NCI-H526 (cell line): ENCODE measurements around the gene PXDN.

Experiments used
- DNase-seq, 2 experiments: peaks; one replicate each; lab custom pipeline; 2025; lab: John Stamatoyannopoulos, UW

Gene PXDN

DNA sequence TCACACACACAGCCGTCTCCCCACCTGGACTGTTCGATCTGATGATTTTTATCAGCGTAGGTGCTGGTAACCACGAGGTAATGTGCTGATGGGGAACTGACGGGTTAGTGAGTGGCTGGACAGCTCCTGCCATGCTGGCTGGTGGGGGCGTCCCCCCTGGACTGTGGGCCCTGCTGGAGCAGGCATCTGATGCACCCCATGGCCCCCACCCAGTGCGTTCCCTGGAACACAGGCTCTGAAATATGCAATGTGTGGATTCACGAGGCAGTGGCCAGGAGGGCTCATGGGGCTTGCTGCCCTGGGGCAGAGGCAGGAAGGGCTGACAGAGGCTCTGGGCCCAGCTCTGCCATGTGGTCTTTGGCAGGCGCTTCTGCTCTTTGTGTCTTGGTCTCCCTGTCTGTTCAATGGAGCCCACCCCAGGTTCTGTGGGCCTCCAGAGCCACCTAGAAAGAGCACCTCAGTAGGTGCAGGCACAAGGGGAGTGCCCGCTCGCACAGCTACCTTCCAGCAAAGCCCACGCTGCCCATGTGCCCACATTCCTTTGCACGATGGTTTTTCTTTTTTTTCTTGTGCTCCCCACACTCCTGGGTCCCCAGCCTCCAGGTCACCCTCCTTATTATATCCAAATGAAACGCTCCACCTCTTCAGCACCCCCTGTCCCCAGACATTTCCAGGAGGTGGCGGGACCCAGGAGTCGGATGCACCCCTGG is 10.3 kb upstream of the PXDN start:
- DNase-seq, result no peak

DNA sequence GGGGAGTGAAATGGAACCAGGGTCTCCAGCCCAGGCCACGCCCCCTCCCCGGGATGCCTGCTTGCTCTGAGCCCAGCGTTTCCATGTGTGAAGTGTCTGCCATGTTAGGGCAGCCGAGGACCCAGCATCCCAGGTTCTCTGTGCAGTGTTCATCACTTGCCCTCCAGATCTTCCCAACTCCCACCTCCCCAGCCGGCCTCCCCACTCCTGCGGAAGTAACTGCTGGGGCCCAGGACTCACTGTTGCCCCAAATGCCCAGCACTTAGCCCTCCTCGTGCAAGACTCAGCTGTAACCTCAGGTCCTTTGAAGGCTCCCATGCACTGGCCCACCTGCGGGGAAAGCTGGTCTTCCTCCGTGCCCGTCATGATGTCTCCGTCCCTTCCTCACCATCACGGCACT is 9.7 kb upstream of the PXDN start:
- DNase-seq, result no peak

DNA sequence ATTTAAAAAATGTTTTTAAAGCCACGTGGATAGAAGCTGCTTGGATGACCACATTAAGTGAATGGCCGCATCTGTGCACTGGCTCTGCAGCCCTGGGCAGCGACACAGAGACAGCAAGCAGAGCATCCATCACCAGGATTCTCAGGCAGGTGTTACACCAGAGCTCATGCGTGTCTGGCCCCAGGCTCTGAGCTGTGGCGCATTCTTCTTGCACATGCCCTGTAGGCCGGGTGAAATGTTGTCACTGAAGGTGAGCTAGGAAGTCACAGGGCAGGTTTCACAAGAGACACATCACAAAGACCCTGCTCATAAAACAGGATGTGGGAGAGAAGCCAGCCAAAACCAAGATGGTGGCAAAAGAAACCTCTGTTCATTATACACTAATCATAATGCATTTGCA is 8.4 kb upstream of the PXDN start:
- peak in 1 of 2 experiments; percentile 17 for DNase-seq

DNA sequence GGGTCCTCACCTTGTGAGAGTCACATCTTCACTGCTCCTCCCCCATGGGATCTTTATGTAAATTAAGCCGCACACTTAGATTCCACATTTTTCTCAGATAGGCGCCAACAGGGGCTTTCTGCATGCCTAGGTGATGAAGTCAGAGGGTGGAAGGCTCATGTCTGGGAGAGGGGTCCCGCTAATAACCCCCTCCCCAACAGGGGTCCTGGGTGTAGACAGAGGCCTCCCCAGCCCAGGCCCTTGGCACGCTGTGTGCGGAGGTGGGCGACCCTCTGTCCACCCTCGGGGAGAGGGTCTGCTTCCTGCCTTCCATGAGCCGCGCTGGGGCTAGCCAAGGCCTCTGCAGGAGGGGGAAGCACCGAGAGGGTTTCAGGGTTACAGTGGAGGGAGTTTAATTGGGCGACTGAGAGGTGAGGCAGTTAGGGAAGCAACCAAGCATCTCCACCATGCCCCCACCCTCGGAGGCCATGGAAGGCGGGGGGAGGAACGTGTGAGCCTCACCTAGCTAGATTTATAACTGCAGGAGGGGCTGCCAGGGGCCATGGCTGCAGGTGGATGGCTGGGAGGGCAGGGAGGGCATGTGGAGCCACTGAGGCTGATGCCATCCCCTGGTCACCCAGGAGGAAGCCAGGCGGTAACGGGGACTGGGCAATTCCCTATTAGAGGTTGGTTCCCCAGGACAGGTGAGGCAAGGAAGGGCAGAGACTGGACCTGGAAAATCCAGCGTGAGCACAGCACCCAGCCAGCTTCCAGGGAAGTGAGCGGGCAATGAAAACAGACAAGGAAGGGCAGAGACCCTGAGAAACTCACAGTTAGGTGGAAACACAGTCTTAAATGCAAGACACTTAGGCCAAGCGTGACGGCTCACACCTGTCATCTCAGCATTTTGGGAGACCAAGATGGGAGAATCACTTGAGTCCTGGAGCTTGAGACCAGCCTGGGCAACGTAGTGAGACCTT is 7.7 kb upstream of the PXDN start:
- no peak for DNase-seq

DNA sequence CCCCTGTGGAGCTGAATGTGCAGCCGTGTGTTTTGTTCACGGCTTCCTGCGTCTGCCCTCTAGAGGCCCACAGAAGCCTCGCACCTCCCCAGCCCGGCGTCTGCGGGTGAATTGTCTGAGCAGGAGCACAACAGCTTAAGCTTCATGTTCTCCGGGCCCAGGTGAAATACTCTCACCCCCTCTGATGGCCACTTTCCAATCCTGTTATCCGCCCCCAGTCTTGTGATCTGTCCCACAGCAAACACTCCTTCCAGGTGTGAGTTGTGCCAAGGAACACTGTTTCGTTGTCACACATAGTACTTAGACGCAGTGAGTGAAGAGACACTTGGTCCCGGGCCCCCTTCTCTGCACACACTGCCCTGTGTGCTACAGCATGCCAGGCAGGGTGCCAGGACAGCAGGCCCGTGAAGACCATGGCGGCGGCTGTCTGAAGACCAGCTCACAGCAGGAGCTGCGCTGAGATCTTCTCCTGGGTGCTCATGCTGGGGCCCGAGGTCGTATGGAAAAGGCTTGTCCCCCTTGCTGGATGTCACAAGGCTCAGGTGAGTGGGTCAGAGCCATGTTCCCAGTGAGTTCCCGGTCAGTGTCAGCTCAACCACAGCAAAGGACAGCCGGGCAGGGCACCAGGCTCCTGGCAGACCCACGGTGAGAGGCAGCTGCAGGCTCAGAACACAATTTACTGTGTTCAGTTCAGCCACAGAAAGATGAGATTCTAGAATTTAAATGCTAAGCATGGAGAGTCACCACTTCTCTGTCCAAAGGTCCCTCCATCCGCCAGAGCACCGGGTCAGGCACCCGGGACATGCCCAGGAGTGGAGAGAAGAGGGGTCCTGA is 6.8 kb upstream of the PXDN start:
- peak; percentile 39 to 75 for DNase-seq

DNA sequence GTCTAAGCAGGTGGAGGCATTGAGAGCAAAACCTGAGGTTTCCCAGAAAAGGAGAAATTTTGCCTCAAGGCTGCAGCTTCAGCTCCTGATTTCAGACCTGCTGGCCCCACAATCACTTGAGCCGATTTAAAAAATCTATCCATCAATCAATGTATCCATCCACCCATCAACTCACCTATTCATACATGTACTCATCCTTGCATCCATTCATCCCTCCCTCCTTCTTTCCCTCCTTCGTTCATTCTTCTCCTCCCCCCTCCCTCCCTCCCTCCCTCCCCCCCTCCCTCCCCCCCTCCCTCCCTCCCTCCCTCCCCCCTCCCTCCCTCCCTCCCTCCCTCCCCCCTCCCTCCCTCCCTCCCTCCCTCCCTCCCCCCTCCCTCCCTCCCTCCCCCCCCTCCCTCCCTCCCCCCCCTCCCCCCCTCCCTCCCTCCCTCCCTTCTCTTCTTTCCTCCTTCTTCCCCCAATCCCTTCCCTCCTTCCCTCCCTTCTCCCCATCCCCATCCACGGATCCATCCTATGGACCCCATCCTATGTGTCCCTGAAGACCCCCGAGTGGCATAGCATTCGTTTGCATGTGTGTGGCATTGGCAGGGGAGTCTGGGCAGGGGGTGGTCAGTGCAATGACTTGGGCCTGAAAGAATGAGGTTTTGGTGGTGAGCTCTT is 6.1 kb upstream of the PXDN start:
- no peak for DNase-seq

DNA sequence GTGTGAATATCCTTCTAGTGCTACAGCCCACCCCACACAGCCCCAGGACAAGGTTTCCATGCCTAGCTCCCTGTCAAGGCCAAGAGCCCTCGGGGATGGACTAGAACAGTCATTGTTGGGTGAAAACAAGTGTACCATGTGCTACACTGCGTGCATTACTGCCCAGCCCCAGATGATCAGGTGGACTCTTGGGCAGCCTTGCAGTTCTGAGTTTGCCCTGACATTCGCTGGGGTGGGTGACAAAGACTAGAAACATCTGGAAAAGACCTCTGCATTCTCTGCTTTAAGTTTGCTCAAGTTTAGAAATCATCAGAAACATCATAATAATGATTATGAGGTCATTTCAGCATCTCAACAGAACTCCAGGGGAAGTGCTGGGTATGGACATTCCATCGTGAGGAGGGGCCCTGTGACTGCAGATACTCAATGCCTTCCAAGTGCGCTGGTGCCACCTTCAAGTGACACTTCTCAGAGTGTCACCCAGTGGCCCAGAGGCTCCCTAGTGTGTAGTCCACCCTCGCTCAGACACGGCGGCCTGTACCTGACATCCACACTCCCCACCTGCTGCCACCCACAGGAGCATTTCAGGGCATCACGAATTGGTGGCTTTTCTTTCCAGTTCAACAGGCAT is 5.3 kb upstream of the PXDN start:
- no peak for DNase-seq

DNA sequence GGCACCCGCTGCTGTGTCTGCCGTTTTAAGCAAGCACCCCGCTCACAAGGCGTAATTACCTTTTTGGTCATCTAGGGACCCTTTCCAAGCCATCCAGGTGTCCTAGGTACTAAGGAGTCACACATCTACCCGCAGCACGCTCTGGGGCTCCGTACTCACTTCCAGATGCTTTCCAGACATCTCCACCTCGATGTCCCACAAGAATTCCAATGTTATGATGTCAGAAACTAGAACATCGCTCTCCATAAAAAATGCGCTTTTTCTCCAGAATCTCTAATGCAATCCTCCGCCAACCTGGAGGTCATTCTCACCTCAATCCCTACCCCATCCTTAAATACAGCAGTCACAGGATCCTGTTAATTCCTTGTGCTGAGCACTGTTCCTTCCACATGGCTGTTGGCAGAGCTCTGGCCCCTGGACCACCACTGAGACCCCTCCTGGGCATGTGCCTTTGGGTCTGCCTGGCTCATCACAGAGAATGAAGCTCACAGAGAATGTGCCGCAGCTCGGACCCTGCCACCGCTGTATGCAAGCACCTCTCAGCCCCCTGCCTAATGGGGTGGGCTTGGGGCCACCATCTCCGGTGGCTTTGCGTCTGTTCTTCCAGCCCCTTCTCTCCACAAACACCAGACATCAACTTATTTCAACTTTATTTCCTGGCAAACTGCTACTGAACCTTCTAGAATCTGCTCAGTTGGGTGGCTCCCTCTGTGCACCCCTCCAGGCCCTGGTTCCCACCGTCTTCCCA is 4.6 kb upstream of the PXDN start:
- no peak for DNase-seq

DNA sequence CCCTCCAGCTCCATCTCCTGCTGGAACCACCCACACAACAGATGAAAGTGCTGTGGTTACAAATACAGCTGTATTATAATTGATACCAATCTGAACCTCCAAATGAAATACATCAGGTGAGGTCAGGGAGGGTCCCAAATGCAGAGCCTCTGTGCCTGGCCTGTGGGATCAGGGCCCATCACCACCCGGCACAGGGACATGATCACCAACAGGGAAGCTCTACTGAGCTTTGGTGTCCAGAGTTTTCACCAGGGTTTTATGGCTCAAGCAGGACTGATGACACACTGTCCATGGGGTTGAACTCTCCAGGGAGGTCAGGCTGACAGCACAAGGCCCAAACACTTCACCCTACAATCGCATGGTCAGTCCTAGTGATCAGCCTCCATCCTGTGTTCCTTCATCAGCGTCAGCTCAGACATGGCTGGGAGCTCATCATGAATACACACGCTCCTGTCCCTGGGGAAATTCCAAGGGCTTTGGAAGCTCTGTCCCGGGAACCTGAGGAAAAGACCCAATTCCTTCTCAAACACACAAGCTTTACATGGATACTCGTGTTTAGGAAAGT is 3.9 kb upstream of the PXDN start:
- no peak for DNase-seq

DNA sequence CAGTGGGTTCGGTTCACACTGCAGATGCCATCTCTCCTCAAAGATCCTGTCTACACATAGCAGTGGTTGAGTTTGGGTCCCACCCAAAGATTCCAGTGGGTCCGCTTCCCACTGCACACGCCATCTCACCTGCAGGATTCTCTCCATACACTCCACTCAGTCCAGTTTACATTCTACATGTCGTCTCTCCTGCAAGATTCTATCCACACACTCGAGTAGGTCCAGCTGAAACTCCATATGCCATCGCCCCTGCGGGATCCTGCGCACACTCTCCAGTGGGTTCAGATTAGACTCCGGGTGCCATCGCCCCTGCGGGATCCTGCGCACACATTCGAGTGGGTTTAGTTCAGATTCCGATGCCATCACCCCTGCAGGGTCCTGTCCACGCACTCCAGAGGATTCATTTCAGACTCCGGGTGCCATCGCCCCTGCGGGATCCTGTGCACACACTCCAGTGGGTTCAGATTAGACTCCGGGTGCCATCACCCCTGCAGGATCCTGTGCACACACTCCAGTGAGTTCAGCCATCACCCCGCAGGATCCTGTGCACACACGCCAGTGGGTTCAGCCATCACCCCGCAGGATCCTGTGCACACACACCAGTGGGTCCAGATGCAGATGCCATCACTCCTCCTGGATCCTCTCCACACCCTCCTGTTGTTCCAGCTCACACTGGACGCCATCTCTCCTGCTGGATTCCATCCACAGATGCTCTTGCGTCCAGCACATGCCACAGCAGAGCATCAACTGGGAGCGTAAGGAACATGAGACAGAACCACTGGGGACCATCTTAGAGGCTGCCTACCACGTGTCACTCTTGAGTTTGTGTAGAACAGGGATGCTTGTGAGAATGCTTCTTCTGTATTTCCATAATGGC is 3.0 kb upstream of the PXDN start:
- DNase-seq, result no peak

DNA sequence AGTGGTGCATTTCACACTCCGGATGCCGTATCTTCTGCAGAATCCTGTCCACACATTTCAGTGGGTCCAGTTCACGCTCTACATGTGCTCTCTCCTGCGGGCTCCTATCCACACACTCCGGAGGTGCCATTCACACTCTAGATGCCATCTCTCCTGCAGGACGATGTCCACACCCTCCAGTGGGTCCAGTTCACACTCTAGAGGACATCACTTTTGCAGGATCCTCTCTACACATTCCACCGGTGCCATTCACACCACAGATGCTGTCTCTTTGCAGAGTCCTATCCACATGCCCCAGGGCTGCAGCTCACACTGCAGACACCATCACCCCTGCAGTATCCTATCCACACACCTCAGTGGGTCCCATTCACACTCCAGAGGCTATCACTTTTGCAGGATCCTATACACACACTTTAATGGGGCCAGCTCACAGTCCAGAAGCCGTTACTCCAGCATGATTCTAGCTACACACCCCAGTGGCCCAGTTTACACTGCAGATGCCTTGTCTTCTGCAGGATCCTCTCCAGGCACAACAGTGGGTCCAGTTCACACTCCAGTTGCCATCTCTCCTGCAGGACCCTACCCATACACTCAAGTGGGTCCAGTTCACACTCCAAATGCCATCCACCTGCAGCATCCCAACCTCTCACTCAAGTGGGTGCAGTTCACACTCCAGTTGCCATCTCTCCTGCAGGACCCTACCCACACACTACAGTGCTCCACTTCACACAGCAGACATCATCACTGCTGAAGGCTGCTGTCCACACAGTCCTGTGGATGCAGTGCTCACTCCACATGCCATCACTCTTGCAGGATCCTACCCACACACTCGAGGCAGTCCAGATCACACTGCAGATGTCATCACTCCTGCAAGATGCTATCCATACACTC is 2.1 kb upstream of the PXDN start:
- no peak for DNase-seq

DNA sequence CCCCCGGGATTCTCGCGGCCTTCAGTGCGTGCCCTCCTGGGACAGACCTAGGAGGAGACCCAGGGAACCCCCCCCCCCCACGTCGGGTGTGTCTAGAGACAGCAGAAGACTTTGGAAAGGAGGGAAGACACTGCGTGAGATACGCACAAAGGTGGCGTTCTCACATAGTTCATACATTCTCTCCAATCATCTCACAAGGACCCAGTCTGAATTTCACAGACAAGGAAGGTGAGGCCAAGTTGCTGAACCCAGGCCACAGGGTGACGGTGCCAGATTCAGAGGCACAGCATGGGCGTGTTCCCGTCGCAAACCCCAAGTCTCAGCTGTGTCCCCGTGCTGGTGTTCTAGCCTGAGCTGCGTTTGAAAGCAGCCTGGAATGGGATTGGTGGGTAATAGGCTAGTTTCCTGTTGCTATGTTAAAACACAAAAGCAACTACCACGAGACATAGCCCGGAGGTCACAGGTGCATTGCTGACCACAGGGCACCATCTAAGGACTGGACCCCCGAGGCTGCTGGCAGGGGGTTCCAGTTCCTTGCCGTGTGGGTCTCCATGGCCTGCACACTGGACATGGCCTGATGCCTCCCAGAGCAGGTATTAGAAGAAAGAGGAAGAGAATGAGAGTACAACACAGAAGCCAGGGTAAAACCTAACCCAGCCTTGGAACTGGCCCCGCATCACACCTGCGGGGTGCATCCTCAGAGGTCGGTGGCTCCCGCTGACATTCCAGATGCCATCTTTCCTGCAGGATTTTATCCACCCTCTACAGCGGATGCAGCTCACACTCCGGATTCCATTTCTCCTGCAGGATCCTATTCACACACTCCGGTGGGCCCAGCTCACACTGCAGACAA is 1.1 kb upstream of the PXDN start:
- no peak for DNase-seq

DNA sequence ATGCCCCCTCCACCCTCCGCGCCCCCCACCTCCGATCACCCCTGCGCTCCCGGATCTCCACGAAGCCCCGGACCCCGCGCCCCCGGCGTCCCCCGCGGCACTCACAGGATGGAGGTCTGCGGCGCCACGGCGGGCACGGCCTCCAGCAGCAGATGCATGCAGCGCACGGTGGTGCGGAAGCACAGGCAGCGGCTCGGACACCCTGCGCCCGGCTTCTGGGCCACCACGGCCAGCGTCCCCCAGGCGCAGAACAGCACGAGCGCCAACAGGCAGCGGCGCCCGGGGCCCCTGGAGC is 217 bp downstream of the PXDN start:
- no peak for DNase-seq

DNA sequence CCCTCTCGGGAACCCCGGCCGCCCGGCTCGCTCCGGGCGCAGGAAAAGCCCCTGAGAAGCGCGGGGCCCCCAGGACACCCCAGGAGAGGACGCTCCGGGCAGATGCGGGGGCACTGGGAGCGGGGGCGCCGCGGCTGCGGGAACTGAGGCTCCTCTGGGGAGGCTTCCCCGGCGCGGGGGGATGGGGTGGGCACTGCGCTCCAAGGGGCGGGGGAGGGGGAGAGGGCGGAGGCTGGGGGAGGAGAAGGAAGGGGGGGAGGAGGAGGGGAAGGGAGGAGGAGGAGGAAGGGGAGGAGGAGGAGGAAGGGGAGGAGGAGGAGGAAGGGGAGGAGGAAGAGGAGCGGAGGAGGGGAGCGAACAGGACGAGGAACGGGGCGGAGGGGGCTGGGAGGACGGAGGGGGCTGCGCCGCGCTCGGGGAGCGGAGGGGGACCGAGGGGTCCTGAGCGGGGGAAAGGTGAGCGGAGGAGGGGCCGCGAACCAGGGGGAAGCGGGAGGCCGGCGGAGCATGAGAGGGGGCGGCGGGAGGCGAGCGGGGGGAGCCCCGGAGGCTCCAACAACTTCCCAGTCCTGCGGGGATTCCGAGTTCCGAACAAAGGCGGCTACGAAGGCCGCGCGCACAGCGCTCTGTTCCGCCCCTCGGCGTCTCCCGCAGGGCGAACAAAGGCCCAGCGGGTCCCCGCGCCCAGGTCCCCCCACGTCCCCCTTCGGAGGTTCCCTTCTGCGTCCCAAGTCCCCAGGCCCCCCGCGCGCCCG is 742 bp downstream of the PXDN start:
- DNase-seq, result no peak

DNA sequence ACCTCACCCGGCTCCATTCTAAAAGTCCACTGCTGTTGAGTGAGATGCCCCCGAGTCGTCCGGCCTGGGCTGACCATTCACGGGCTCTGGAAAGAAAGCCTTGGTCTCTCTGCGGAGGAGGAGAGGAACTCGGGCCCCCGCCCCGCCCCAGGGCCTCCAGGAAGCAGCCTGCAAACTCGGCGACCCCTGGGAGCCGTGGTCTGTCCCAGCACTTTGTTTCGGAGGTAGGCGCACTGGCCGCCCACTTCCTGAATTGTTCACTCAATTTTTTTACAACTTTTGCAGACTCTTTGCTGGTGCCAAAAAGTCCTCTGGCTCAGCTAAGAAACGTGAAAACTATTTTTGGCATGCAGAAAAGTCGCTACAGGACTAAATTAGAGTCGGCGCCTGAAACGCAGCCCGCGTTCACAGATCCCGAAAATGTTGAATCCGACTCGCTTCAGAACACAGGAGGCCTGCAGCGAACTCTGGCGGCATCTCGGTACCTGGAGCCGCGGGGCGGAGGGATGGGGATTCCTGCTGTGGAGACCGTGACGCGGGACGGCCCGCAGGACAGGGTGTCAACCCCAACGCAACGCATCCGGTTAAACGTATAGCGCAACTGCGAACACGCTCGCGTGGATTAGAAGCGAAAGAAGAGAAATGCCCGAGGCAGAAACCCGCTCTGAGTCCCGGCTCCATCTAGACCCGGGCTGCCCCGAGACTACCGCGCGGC is 1.5 kb downstream of the PXDN start:
- peak in 1 of 2 experiments; percentile 31 for DNase-seq

DNA sequence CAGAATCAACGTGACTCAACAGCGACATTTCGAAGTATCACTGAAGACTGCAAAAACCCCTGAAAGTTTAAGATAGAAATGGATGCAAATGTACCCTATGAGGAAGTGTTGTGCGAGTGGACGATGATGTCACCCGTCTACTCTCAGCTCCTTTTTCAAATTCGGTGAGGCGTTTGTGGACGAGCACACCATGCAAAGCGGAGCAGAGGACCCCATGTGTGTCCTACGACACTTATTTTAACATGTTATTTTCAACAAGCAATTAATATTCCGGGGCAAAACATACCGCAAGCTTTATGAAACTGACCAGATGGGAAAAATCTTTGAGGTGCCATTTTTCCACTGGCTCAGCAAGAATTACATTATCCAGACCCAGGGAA is 2.0 kb downstream of the PXDN start:
- no peak for DNase-seq
